Measurements from ENCODE around the gene HSFX2.
"Not testable (repeated sequence)": the region's sequence is repeated elsewhere in the genome, so short reads cannot be mapped to it uniquely, and the experiment has no call there.

Gene HSFX2

GRCh38 chrX:149595214-149595613 lies at the start of gene HSFX2:
TSS of gene HSFX2 (minus strand) at chrX:149595314. CDS start at chrX:149594700, 614 bp downstream.
- DNase-seq = not testable (repeated sequence)

GRCh38 chrX:149643496-149643895 lies 48.4 kb upstream of the HSFX2 start:
- no peak for DNase-seq

GRCh38 chrX:149641835-149642234 lies 46.7 kb upstream of the HSFX2 start:
- DNase-seq = no peak

GRCh38 chrX:149641432-149641831 lies 46.3 kb upstream of the HSFX2 start:
- no peak for DNase-seq

GRCh38 chrX:149639568-149639967 lies 44.5 kb upstream of the HSFX2 start:
- no peak for DNase-seq

GRCh38 chrX:149638860-149639259 lies 43.7 kb upstream of the HSFX2 start:
- no peak for DNase-seq

GRCh38 chrX:149633511-149633910 lies 38.4 kb upstream of the HSFX2 start:
- no peak for DNase-seq

- no peak for DNase-seq
Measured at GRCh38 chrX:149631234-149632165, 36.4 kb upstream of the HSFX2 start, which contains the start of gene TMEM185A. TSS of gene TMEM185A (minus strand) at chrX:149631792. CDS start at chrX:149631580, 212 bp downstream.

- DNase-seq = no peak
Measured at GRCh38 chrX:149630681-149631233, 35.6 kb upstream of the HSFX2 start.

GRCh38 chrX:149629730-149630387 lies 34.7 kb upstream of the HSFX2 start:
- DNase-seq = no peak

GRCh38 chrX:149628768-149629167 lies 33.7 kb upstream of the HSFX2 start:
- no peak for DNase-seq

GRCh38 chrX:149628280-149628679 lies 33.2 kb upstream of the HSFX2 start:
- DNase-seq = no peak

GRCh38 chrX:149626829-149627228 lies 31.7 kb upstream of the HSFX2 start:
- not testable (repeated sequence) for DNase-seq

GRCh38 chrX:149619662-149620061 lies 24.5 kb upstream of the HSFX2 start:
- not testable (repeated sequence) for DNase-seq

- no peak for DNase-seq
Measured at GRCh38 chrX:149618871-149619270, 23.8 kb upstream of the HSFX2 start.

GRCh38 chrX:149611623-149612175 lies 16.6 kb upstream of the HSFX2 start:
- no peak for DNase-seq

GRCh38 chrX:149610511-149610910 lies 15.4 kb upstream of the HSFX2 start:
- DNase-seq = no peak

GRCh38 chrX:149607699-149608098 lies 12.6 kb upstream of the HSFX2 start:
- no peak for DNase-seq

GRCh38 chrX:149605248-149605885 lies 10.3 kb upstream of the HSFX2 start:
- DNase-seq = not testable (repeated sequence)

GRCh38 chrX:149598603-149599002 lies 3.5 kb upstream of the HSFX2 start:
- not testable (repeated sequence) for DNase-seq

GRCh38 chrX:149595943-149596342 lies 829 bp upstream of the HSFX2 start:
- DNase-seq = not testable (repeated sequence)

- DNase-seq = not testable (repeated sequence)
Measured at GRCh38 chrX:149590993-149591392, 4.1 kb downstream of the HSFX2 start.

- DNase-seq = not testable (repeated sequence)
Measured at GRCh38 chrX:149587359-149587758, 7.8 kb downstream of the HSFX2 start, which contains the start of gene MAGEA9B. TSS of gene MAGEA9B (minus strand) at chrX:149587459. CDS start at chrX:149583179, 4,280 bp downstream.

All from SHP77 treated with DMSO at 0.1 percent for 48 hours (cell line).